ENCODE measurements around the gene CDSN.
A peak's percentile ranks its signal among the peaks of the same experiment; 100 is the strongest.

DNA sequence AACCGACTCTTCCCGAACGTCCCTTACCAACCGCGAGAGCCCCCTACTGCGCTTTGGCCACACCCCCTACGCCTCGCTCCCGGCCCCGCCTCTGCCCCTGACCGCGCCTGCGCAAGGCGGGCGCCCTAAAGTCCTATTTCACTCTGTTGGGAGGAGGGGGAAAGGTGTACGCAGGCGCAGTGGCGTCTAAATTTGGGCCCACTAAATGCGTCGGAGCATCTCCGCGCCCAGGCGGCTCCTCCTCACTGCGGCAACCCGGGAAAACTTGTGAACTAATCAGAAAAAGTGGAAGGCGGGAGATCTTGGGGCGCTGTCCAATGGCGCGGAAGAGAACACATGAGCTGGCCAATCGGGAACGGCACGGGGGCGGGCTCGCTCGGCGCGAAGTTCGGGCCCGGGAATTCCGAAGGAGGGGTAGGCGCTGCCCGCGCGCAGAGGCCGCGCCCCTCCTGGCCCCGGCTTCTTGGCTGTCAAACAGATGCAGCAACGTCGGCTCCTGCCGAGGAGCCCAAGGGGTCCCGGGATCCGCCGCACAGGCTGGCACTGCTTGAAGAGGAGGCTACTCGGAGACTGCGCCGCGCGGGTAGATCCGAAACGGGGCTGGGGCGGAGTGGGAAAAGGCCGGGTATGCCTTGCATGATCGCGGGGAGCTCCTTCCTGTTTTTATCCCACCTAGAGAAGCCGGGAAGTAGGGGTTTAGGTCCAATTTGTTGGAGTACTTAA lies 38.1 kb upstream of the CDSN start, which contains the start of gene TCF19:
- TF ChIP-seq CTCF (IDR thresholded peaks at IDR 0.05) (no peak), POLR2A (IDR thresholded peaks at IDR 0.05) (peak; percentile 34)

All from breast epithelium (tissue), 3 donors.